GM10266 (cell line): ENCODE data around the gene ZGLP1.

Experiments
- DNase-seq: peaks from one replicate; pipeline ENCODE4 v3.0.0; 2012; ENCODE audit errors: extremely low spot score
- TF ChIP-seq, protein P1 (sequence below): IDR thresholded peaks from 2 replicates; pipeline ENCODE4 v1.5.1; 2012; ENCODE audit warnings: mild to moderate bottlenecking, low read depth; ENCODE audit not compliant: control insufficient read depth, insufficient read depth; ENCODE audit errors: missing control alignments

ZGLP1 gene

DNA sequence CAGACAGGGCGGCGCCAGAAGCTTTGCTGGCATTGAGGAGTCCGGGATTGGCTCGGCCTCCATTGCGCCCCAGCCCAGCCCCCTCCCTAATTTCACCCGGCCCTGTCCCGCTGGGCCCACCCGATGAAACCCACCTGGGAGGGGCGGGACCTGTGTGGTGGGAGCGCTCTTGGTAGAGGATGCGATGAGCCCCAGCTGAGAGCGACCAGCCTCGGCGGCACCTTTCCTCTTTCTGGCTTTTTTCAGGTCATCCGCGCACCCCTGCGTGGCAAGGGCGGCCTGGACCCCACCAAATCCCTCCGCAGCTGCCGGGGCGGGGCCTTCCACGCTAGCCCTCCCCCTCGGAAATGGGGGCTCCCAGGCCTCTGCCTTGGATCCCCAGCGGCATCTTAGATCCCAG lies at the start of gene ZGLP1:
TSS of gene ZGLP1 (minus strand) at position 393 of the 400 bp plus-strand sequence.
- TF ChIP-seq, protein P1, sequence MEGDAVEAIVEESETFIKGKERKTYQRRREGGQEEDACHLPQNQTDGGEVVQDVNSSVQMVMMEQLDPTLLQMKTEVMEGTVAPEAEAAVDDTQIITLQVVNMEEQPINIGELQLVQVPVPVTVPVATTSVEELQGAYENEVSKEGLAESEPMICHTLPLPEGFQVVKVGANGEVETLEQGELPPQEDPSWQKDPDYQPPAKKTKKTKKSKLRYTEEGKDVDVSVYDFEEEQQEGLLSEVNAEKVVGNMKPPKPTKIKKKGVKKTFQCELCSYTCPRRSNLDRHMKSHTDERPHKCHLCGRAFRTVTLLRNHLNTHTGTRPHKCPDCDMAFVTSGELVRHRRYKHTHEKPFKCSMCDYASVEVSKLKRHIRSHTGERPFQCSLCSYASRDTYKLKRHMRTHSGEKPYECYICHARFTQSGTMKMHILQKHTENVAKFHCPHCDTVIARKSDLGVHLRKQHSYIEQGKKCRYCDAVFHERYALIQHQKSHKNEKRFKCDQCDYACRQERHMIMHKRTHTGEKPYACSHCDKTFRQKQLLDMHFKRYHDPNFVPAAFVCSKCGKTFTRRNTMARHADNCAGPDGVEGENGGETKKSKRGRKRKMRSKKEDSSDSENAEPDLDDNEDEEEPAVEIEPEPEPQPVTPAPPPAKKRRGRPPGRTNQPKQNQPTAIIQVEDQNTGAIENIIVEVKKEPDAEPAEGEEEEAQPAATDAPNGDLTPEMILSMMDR, result no peak

DNA sequence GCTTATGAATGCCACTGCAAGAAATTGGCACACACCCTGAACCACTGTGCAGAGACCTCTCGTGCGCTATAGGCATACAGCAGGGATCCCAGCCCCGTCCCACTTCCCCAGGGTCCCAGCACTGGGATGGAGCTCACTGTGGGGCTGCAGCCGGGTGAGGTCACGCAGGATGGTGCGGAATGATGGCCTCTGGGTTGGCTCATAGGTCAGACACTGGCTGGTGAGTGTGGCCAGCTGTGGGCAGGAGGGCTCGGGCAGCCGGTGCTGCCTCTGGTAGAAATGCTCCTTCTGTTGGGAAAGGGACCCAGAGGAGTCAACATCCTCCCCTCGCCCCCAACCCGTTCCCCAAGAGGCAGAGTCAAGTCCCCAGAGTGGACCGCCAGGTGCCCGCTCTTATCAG lies 46.8 kb upstream of the ZGLP1 start:
- TF ChIP-seq, protein P1, result no peak
- no peak for DNase-seq

More for the DNA sequence above, at the start of gene ZGLP1:
- DNase-seq, result no peak

DNA sequence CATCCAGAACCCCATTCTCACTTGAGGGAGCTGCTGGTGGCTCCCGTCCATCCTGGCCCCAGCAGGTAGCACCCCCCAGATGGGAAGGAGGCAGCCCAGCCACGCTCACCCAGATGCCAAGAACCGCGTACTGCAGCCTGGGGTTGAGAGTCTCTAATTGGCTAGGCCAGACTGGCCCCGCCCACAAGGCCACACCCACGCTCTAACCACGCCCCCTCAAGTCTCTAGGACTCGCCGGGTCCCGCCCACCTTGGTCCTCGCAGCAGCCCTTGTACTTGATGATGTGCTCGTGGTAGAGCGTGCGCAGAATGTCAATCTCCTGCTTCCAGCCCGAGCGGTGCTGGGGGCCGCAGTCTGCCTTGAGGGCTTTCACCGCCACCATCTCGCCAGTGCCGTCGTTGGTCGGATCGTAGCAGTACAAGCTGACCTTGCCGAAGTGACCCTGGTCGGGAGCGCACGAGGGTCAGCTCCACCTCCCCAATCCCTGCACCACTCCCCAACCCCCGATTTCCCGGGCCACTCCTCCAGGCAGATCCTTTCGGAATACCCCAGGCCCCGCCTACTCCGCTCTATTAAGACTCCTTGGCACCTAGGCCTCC lies 44.3 kb upstream of the ZGLP1 start:
- TF ChIP-seq, protein P1, result no peak
- no peak for DNase-seq

DNA sequence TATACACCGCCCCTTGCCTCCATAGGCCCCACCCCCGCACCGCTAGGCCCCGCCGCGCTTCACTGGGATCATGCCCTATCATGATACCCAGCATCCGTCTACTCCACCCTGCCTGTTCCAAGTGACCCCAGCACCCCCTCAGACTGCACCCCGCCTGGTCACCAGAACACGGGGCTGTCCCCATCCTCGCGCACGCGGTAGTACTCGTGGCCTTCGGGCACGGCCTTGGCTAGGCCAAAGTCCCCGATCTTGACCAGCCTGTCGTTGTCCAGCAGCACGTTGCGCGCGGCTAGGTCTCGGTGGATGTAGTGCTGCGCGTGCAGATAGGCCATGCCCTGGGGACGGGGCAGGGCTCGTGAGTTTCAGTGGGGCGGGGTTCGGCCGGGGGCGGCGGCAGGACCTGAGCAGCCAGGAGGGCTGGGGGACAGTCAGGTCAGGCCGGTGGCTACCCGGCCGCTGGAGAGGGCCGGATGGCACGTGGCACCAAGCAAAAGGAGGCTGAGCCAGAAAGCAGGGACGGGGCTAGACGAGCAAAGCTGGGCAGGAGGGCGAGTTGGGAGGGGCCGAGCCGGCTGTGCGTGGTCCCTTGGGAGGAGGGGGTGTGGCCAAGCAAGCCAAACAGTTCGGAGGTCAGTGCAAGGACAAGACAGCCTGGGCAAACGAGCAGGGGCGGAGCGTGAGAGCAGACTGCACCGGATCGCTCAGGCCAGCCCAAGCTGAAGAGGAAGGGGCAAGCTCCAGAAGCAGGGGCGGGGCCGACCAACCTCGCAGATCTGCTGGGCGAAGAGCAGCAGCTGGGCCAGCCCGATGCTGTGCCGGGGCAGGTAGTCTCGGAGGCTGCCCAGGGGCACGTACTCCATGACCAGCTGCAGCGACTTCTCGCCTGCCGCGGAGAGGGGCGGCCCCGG lies 43.4 kb upstream of the ZGLP1 start:
- TF ChIP-seq, protein P1, result no peak
- DNase-seq, result no peak

DNA sequence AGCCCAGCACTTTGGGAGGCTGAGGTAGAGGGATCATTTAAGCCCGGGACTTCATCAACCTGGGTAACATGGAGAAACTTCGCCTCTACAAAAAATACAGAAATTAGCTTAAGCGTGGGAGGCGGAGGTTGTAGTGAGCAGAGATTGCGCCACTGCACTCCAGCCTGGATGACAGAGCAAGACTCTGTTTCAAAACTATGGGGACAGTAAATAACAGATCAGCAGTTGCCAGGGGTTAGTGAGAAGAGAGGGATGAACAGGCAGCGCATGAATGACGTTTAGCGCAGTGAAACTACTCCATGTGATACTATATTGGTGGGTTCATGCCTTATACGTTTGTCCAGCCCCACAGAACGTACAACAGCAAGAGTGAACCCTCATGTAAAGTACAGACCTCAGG lies 36.9 kb upstream of the ZGLP1 start:
- no peak for DNase-seq

DNA sequence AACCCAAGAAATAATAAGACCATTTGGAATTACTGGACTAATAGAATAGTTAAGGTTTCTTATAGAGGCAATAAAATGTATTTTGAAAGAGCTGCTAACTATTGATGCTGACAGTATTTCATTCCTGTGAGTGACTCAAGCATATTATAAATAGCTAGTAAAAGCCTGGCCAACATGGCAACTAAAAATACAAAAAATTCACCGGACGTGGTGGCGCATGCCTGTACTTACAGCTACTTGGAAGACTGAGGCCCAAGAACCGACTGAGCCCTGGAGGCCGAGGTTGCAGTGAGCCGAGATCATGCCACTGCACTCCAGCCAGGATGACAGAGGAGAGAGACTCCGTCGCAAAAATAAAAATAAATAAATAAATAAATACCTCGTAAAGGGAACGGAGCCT lies 35.2 kb upstream of the ZGLP1 start:
- TF ChIP-seq, protein P1, result no peak

More for the DNA sequence above, 36.9 kb upstream of the ZGLP1 start:
- TF ChIP-seq, protein P1, result no peak

DNA sequence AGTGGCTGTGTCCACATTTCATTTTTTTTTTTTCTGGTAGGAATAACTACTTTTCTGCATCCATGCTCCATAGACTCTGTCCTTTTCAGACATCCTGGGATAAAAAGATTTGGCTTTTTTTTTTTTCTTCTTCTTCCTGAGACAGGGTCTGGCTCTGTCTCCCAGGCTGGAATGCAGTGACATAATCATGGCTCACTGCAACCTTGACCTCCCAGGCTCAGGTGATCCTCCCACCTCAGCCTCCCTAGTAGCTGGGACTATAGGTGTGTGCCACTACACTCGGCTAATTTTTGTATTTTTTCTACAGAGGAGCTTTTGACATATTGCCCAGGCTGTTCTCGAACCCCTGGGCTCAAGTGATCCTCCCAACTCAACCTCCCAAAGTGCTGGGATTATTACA lies 33.9 kb upstream of the ZGLP1 start:
- TF ChIP-seq, protein P1, result no peak
- DNase-seq, result no peak

More for the DNA sequence above, 35.2 kb upstream of the ZGLP1 start:
- no peak for DNase-seq
